GM19395 (cell line): ENCODE measurements around the gene ZNF792.
"Not testable (repeated sequence)": the region's sequence is repeated elsewhere in the genome, so short reads cannot be mapped to it uniquely, and the experiment has no call there.

Experiments used
- ATAC-seq: cut with Tn5 transposase; IDR thresholded peaks from one replicate; pipeline ENCODE4 v1.9.1; 2021; ENCODE audit warnings: mild to moderate bottlenecking, moderate library complexity; ENCODE audit not compliant: unreplicated experiment

Gene ZNF792

DNA sequence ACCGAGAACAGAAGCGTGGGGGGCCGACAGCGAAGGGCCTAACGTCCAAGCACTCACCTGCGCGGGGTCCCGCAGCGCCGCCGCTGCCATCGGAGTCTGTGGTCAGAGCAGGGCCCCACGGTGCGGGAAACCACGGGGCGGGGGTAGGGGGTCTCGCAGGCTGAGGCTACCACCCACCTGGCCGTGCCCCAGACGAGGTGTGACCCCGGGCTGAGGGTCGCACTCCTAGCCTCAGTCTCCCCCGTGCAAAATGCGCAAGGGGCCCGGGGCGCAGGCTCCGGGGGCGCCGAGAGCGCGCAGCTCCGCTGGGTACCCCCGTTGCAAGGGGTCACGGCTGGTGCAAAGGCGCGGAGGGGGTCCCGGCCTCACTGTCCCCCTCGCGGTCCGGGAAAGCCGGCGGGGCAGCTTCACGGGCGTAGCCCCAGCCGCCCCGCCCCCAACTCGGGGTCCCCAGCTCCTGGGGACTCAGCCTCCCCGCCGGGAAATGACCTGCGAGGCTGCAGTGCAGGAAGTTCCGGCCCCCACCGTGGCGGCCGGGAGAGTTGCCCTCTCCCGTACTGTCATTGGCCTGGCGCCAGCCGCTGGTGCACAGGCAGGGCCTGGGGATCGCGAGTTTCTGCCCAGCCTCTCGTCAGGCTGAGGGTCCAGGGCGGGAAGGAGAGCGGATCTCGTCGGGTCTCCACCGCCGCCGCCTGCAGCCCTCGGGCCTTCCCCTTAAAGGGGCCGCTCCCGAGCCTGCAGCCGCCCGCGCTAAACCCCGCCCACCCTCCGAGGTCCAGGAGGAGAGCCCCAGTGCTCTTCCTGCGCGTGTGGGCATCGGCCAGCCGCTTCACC lies at the start of gene ZNF792:
ZNF792 (minus strand) TSS at position 657 of the 834 bp plus-strand sequence; CDS start at position 90, 567 bp downstream.
- peak; percentile 78 for ATAC-seq

DNA sequence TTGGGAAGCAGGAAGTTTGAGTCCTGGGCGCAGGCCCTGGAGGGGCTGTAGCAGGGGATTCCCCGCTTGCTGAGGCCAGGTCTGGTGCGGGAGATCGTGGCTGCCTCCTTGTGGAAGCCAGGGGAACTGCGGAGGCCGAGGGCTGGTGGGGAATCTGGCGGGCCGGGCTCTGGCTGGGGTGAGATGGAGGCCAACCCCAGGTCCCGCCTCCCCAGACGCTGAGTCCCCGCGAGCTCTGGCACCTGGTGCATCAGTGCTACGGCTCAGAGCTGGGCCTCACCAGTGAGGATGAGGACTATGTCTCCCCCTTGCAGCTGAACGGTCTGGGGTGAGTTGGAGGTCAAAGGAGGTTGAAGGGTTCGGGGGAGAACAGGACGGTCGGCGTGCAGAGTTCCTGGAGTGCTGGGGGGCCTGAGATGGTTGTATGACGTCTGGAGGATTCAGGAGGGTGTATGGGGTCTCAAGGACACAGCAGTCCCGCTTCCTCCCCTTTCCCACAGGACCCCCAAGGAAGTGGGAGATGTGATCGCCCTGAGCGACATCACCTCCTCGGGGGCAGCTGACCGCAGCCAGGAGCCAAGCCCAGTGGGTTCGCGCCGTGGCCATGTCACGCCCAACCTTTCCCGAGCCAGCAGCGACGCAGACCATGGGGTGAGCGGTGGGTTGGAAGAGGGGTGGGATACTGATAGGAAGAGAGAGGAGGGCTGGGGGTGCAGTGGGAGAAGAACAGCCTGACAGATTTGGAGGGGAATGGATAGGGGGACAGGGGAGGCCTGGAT lies 49.2 kb upstream of the ZNF792 start:
- ATAC-seq, result no peak

DNA sequence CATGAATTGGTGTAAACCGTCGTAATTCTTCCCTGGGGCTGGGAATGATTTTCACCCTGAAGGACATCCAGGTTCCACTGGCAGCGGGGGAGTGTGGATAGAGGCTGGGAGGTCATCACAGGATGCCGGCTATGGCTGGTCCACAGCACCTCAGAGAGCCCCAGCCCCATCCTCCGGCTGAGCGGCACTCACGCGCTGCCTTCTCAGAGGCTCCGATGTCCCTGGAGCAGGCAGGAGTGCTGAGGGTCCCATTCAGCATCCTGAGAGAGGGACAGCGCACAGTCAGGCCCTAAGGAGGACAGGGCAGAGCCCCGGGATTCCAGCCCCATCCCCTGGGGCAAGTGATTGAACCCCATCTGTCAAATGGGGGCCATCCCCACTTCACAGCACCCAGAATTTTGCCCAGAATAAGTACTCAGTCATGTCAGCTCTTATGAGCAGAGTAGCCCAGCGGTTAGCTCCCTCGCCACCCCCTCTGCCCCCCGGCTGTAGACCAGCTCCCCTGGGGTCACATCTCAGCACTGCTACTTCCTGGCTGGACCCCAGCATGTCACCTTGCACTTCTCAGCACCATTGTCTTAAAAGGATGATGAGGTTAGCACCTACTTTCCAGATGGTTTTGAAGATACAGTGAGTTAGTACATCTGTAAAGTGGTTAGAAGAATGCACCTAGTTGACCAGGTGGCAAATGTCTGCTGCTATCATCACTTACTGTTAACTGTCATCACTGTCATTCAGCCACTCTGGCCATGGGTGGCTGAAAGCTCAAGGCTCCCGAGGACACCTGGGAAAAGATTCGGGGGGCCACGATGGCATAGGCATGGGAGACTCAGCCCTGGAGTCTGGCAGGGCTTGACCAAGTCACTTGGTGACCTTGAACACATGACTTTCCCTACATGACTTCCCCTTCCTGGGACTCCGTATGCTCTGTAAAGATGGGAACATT lies 48.0 kb upstream of the ZNF792 start:
- no peak for ATAC-seq

DNA sequence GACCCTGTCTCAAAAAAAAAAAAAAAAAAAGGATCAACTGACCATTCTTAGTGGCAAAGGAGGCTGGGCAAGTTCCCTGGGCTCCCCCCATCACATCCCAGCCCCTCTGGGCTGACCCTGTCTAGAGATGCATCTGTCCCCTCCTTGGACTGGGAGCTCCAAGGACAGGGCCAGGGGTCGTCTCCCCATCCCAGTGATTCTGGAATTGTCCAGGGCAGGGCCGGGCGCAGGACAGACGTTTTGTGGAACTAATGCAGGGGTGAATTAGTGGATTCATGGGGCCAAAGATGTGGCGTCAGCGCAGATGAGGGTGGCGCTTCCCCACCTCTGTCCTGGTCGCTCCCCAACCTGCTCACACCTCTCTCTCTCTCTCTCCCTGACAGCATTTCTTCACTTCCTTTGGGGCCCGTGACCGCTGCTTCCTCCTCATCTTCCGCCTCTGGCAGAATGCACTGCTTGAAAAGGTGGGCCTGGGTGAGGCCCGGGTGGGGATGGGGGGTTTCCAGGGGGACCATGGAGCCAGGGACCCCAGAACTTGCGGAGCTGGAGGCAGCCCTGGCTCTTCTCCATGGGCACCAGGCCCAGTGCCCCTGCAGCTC lies 47.2 kb upstream of the ZNF792 start:
- ATAC-seq, result no peak

DNA sequence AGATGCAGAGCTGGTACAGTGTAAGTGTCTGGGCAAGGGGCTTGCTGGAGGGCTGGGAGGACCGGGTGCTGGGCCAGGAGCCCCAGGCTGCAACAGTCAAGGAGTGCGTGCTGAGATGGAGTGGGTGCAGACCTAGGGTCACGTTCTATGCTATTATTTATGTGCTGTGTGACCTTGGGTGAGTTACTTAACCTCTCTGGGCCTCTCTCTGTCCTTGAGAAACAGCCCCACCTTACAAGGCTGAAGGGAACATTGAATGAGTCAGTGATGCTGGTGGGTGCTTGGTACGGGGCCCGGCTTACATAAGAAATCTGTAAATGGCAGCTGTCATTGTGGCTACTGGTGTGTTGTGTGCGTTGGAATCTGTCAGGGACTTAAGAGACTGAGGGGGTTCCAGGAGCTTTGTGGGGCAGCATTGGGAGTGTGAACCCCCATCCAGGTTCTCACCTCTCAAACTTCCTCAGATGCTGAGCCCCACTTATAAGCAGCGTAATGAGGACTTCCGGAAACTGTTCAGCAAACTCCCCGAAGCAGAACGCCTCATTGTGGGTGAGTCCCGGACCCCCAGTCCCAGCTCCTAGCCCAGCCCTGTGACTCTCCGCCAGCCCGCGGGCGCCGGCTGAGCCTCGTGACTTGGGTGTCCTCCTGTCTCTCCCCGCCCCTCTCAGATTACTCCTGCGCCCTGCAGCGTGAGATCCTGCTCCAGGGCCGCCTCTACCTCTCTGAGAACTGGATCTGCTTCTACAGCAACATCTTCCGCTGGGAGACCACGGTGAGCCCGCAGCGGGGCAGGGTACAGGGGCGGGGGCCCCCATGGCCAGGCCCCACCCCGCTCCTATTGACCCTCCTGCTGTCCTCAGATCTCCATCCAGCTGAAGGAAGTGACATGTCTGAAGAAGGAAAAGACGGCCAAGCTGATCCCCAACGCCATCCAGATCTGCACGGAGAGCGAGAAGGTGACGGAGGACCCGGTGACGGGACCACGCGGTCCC lies 45.7 kb upstream of the ZNF792 start:
- ATAC-seq, result no peak

DNA sequence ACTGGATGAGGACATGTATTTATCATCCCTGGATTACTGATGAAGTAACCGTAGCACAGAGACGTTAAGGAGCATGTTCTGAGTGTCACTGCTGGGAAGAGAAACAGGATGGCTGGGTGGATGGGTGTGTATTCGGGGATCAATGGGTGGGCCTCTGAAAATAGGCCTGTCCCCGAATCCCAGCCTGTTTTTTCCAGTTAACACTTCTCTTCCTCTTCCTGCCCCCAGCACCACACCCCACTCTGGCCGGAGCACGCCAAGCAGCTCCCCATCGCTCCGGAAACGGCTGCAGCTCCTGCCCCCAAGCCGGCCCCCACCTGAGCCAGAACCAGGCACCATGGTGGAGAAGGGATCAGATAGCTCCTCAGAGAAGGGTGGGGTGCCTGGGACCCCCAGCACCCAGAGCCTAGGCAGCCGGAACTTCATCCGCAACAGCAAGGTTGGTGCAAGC lies 44.9 kb upstream of the ZNF792 start:
- ATAC-seq, result no peak

DNA sequence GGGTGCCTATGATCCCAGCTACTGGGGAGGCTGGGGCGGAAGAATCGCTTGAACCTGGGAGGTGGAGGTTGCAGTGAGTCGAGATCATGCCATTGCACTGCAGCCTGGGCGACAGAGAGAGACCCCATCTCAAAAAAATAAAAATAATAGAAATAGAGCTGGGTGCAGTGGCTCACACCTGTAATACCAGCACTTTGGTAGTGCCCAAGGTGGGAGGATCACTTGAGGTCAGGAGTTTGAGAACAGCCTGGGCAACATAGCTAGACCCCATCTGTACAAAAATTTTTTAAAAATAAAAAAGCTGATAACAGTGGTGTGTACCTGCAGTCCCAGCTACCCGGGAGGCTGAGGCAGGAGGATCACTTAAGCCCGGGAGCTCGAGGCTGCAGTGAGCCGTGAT lies 43.4 kb upstream of the ZNF792 start:
- not testable (repeated sequence) for ATAC-seq

DNA sequence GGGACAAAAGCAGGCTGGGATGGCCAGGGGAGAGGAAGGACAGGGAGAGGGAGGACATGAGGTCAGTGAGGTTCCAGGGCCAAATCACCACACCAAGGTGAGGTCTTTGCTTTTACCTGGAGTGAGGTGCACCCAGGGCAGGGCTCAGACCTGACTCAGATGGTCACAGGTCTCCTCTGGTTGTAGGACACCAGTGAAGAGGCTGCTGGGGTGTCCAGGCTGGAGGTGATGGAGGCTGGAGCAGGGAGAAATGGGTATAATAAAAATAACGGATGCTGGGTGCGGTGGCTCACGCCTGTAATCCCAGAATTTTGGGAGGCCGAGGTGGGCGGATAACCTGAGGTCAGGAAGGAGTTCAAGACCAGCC lies 43.0 kb upstream of the ZNF792 start:
- ATAC-seq, result no peak

DNA sequence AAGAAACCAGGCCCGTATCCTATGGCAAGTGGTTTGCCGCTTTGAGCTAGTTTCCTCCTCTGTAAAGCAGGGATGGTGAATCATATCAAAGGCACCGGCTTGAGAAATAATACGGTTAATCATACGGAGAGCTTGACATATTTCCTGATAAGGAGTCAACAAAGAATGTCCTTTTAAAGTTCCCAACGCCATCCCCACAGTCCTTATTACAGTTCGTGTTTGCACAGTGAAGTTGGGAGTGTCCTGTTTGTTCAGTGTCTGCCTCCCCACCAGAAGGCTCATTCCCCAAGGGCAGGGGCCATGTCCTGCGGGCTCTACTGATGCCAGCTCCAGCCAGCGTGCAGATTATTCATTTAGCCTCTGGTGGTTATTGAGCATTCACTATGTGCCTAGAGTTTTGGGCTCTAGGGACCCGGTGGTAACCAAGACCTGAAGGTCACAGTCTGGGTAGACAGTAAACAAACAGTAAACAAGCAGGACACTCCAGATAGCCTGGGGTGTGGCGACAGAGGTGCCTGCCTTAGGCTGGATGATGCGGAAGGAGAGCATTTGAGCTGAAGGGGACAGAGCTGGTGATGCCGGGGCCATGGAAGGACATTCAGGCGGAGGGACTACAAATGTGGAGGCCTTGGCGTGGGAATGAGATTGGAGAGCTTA lies 42.4 kb upstream of the ZNF792 start:
- no peak for ATAC-seq

DNA sequence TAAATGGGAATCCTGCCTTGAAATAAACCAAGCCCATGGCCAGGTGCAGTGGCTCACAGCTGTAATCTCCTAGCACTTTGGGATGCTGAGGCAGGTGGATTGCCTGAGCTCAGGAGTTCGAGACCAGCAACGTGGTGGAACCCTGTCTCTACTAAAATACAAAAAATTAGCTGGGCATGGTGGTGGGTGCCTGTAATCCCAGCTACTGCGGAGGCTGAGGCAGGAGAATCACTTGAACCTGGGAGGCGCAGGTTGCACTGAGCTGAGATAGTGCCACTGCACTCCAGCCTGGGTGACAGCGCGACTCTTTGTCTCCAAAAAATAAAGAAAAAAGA lies 41.9 kb upstream of the ZNF792 start:
- ATAC-seq, result not testable (repeated sequence)

DNA sequence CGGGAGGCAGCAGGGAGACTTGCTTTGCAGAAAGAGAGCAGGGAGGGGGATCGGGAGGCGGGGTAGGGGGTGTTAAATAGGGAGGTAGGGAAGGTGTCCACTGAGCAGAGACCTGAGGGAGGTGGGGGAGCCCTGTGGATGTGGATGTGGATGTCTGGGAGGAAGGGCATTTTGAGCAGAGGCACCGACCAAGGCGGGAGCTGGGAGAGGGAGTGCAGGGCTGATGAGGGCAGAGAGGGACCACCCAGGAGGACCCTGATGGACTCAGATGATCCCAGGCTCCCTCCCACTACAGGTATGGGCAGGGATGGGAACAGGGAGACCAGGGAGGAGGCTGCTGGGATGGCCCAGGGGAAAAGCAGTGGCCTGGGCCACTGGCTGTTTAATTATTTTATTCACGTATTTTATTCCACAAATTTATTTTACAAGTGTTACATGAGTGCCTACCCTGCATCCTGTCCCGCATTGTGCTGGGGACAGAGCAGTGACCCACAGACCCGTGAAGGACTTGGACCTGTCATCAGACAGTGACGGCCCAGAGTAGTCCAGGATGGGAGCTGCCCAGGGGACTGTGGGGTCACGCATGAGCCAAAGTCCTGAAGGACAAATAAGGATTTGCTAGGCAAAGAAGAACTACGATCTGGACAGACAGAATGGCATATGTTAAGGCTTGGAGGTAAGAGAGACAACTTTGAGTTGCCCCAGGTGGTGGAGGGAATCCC lies 41.4 kb upstream of the ZNF792 start:
- ATAC-seq, result no peak

DNA sequence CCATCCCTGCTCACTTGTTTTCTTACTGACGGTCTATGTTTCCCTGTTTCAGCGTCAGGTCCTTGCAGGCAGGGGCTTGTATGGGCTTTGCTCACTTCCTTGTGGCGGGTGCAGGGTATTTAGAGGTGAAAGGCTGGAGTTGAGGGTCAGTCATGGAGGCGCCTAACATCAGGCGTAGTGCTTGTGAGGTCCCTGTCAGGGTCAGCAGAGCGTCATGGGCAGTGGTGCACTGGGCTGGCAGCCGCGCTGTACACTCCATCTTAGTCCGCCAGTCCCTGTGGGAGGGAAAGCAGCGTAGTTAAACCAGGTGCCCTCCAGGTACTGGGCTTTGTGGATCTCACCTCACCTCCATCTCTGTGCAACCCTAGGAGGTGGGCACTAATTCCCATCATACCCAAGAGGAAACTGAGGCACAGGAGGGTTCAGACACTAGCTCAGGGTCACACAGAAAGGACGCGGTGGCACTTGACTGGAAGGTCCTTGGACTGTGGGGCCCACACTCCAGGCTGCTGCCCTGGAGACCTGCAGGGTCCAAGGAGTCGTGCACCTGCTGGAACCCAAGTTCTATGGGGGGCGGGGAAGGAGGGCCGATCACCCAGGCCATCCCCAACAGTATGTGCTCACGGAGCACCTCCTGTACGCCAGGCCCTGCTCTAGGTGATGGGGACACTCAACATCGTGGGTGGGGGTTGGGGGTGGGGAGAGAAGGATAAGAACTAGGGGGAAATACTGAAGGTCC lies 40.7 kb upstream of the ZNF792 start:
- no peak for ATAC-seq

DNA sequence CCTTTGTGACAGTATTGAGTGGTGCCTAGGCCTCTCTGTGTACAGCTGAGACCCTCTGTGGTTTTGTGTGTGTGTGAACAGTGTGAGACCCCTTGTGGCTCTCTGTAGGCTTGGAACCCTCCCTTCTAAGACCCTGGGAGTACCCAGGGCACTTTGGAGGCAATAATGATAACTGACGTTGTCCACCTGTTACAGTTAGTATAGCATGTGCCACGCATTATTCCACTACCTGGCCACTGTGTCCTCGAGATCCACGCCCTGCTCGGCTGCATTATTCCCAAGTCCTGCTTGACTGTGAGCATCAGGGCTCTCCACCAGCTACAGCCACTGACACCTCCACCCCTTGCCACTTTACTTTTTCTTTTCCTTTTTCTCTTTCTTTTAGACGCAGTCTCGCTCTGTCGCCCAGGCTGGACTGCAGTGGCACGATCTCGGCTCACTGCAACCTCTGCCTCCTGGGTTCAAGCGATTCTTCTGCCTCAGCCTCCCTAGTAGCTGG lies 38.1 kb upstream of the ZNF792 start:
- no peak for ATAC-seq

DNA sequence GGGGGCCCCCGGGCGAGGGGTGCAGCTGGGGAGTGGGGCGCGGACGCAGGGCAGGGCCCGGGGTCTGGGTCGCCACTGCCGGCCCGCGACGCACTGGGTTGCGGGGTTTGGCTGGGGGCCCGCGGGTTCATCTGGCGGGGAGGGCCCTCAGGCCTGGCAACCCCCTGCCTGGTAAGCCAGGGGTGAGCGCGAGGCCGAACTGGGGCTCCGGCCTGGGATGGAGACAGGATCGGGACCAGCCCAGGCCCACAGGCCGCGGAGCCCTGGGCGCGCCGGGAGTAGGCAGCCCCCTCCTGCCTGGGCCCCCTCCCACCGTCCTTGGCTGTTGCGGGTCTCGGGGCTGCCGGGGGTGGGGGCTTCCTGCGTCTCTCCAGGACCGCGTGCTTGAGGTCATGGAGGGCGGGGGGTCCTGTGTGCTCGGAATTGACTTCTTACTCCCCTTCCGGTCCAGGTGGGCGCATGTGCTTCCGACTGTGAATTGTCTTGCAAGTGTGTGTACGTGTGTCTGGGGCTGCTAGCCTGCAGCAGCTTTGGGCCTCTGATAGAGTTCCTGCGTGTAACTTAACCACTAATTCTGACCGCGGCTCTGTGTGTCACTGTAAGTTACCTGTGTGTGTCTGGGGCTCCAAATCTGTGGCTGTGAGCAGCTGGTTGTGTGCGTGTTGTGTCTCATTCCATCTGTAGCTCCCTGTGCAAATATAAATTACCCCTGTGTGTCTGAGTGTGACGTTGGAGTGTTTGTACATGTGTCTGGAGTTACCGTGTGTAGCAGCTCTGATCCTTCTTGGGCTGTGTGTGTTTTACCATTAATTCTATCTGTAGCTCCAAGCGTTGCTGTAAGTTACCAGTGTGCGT lies 36.8 kb upstream of the ZNF792 start:
- ATAC-seq, result no peak

DNA sequence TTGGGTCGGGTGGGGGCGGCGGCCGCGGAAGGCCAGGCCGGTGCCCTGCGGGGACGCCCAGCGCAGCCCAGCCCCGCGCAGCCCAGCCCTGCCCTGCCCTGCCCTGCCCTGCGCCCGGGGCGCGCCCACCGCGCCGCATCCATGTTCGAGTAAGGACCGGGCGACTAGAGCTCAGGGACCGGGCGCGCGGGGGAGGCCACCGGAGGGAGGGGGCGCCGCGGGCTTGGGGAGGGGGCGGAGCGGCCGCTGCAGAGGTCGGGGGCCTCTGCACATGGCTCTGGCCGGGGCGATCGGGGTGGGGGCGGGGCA lies 36.3 kb upstream of the ZNF792 start:
- no peak for ATAC-seq

DNA sequence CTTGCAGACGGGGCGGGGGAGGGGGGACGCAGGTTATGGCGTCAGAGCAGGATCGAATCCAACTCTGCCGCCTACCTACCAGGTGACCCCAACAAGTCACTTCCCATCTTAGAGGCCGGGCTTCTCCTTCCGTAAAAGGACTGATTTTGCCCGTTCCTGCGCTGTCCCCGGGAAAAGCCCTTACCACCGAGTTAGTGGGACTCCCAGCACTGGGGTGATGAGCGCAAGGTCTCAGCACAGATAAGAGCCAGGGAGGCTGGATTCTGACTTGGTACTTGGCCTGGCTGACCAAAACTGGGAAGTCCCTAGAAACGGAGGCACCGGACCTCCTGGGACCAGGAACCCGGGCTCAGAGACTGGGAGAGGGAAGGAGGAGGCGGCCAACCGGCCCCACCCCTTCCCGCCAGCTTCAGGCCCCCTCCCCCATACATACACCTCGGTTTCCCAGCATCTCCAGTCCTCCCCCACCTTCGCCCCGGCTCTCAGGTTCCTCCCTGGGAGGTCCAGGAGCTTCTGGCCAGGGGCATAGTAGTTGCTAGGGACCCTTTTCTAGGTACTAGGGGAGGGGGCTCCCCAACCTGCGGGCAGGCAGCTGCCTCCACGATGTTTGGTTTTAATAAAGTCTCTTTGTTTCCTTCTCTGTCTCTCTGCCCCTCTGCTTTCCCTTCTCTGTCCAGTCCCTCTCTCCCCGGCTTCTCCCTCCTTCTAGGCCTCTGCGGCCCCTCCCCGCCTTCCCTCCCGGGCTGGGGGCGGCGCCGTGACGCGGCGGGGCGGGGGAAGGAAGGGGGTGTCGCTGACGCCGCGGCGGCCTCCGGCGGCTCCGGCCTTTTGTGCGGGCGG lies 35.7 kb upstream of the ZNF792 start, which contains the start of gene GRAMD1A:
GRAMD1A (plus strand) TSS at position 826 of the 840 bp plus-strand sequence. CDS start 156 bp downstream, outside the sequence.
- ATAC-seq, result peak; percentile 53
